PC-9 (cell line): ENCODE measurements around the gene DNAJC30. TPM values are rescaled to one million over a fixed set of nuclear protein-coding genes. Genes with fewer than 3 reads are reported as not detected.

Experiments
- BruUV-seq: library from RNA; stranded (reverse); fragments of 400-500 nt; replicated peaks from 2 replicates; lab custom pipeline; 2021; lab: Mats Ljungman, UMichigan
- CTCF ChIA-PET: fragments of 300-600 bp; sonication (Branson Sonifier 250); formaldehyde crosslinking; loops from one replicate; lab custom pipeline; 2022; ENCODE audit warnings: antibody characterized with exemption; lab: Charles Lee
- POLR2A ChIA-PET: fragments of 300-600 bp; sonication (Branson Sonifier 250); formaldehyde crosslinking; loops from one replicate; lab custom pipeline; 2022; ENCODE audit warnings: antibody characterized with exemption; ENCODE audit not compliant: unreplicated experiment; lab: Charles Lee
- DNase-seq, 2 experiments: peaks; one replicate each; pipeline versions ENCODE4 v3.0.0 to v3.0.0-alpha.2; 2015 to 2022; ENCODE audit warnings: mixed read lengths in 1 of 2
- H2AFZ ChIP-seq: fragments of 200-600 bp; sonication (generic); 2 replicates; pipeline ENCODE4 v1.8.1; 2017; ENCODE audit warnings: antibody characterized with exemption
- H3F3A ChIP-seq: fragments of 200-600 bp; sonication (generic); 2 replicates; pipeline ENCODE4 v1.8.1; 2017; ENCODE audit warnings: antibody characterized with exemption, mild to moderate bottlenecking, low read depth; ENCODE audit not compliant: insufficient read depth
- H3K27ac ChIP-seq: fragments of 200-600 bp; sonication (generic); 2 replicates; pipeline ENCODE4 v1.6.1; 2016; ENCODE audit warnings: mixed run types
- H3K27me3 ChIP-seq: fragments of 200-600 bp; sonication (generic); 2 replicates; pipeline ENCODE4 v1.6.1; 2016; ENCODE audit warnings: low read depth, mixed run types; ENCODE audit not compliant: insufficient read depth
- H3K36me3 ChIP-seq: fragments of 200-600 bp; sonication (generic); 2 replicates; pipeline ENCODE4 v1.6.1; 2016; ENCODE audit warnings: low read depth, mixed run types
- H3K4me1 ChIP-seq: fragments of 200-600 bp; sonication (generic); replicated peaks from 2 replicates; pipeline ENCODE4 v1.6.1; 2016; ENCODE audit warnings: mixed run types; ENCODE audit not compliant: insufficient read depth
- H3K4me2 ChIP-seq: fragments of 200-600 bp; sonication (generic); 2 replicates; pipeline ENCODE4 v1.6.1; 2017; ENCODE audit warnings: mixed run types
- H3K4me3 ChIP-seq: fragments of 200-600 bp; sonication (generic); 2 replicates; pipeline ENCODE4 v1.6.1; 2016; ENCODE audit warnings: mixed run types
- H3K79me2 ChIP-seq: fragments of 200-600 bp; sonication (generic); 2 replicates; pipeline ENCODE4 v1.6.1; 2017; ENCODE audit warnings: low read depth, mixed run types
- H3K9me2 ChIP-seq: fragments of 200-600 bp; sonication (generic); 2 replicates; pipeline ENCODE4 v1.8.1; 2017; ENCODE audit warnings: mild to moderate bottlenecking; ENCODE audit not compliant: insufficient read depth
- H3K9me3 ChIP-seq: fragments of 200-600 bp; sonication (generic); 2 replicates; pipeline ENCODE4 v1.8.1; 2016; ENCODE audit warnings: low read depth; ENCODE audit not compliant: insufficient read depth
- H4K20me1 ChIP-seq: fragments of 200-600 bp; sonication (generic); 2 replicates; pipeline ENCODE4 v1.8.1; 2017; ENCODE audit not compliant: insufficient read depth
- EZH2 ChIP-seq: fragments of 200-600 bp; sonication (generic); IDR thresholded peaks from 2 replicates; pipeline ENCODE4 v1.8.0; 2017; ENCODE audit warnings: antibody characterized with exemption, low read depth
- intact Hi-C: fragments of 100-400 bp; cut with micrococcal nuclease; formaldehyde crosslinking; loops from one replicate; pipeline ENCODE4 v1.10.0; 2022; ENCODE audit not compliant: unreplicated experiment
- total RNA-seq: library from RNA; stranded (reverse); gene quantifications from 2 replicates; pipeline ENCODE4 v1.2.3, GENCODE V29; 2021
- TF ChIP-seq, protein P1 (sequence below): fragments of 200-600 bp; sonication (generic); conservative IDR thresholded peaks from 2 replicates; pipeline ENCODE4 v1.6.1; 2017; ENCODE audit warnings: mixed run types, antibody characterized with exemption, mild to moderate bottlenecking, moderate library complexity

Gene DNAJC30
- total RNA-seq, 1 experiment from 2014 or later: 9.5 TPM

GRCh38 chr7:73681031-73681430 is 2.2 kb downstream of the DNAJC30 start:
- H3K4me3 ChIP-seq: peak overlapping the region; percentile 13; the same call in 1 of the 2 replicates
- TF ChIP-seq, protein P1, sequence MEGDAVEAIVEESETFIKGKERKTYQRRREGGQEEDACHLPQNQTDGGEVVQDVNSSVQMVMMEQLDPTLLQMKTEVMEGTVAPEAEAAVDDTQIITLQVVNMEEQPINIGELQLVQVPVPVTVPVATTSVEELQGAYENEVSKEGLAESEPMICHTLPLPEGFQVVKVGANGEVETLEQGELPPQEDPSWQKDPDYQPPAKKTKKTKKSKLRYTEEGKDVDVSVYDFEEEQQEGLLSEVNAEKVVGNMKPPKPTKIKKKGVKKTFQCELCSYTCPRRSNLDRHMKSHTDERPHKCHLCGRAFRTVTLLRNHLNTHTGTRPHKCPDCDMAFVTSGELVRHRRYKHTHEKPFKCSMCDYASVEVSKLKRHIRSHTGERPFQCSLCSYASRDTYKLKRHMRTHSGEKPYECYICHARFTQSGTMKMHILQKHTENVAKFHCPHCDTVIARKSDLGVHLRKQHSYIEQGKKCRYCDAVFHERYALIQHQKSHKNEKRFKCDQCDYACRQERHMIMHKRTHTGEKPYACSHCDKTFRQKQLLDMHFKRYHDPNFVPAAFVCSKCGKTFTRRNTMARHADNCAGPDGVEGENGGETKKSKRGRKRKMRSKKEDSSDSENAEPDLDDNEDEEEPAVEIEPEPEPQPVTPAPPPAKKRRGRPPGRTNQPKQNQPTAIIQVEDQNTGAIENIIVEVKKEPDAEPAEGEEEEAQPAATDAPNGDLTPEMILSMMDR: no peak
- TF ChIP-seq EZH2: no peak
- H3K4me1 ChIP-seq: peaks cover 17% of the 10 kb centered on the region
- no TSS peak for BruUV-seq
- no peak overlapping the region for H3K27ac ChIP-seq
- H3F3A ChIP-seq: peaks cover 9% of the 10 kb centered on the region; the same call in 1 of the 2 replicates
- H3K79me2 ChIP-seq: peaks cover 61% of the 10 kb centered on the region
- ChIA-PET CTCF (interaction anchor here (0.7 kb wide), 1 partner anchor 72 kb away, joined by 3 read pairs; no protein-coding TSS in a partner anchor), POLR2A (no interaction called here)
- H3K27me3 ChIP-seq: no peaks in the 10 kb centered on the region
- DNase-seq: no peak
- H3K9me2 ChIP-seq: no peaks in the 10 kb centered on the region
- no peaks in the 10 kb centered on the region for H3K9me3 ChIP-seq
- H3K36me3 ChIP-seq: no peaks in the 10 kb centered on the region
- intact Hi-C loops: no loop called here
- H3K4me2 ChIP-seq: peak overlapping the region; percentile 99
- peaks cover 4% of the 10 kb centered on the region; the same call in 1 of the 2 replicates for H4K20me1 ChIP-seq
- H2AFZ ChIP-seq: no peak overlapping the region

- intact Hi-C loops: no loop called here
- Histone ChIP-seq H3K79me2 (peaks cover 56% of the 10 kb centered on the region), H3K4me3 (no peak overlapping the region), H3K9me3 (no peaks in the 10 kb centered on the region), H3K27me3 (no peaks in the 10 kb centered on the region), H3K4me2 (no peak overlapping the region), H3K36me3 (no peaks in the 10 kb centered on the region), H3K27ac (no peak overlapping the region), H3K9me2 (no peaks in the 10 kb centered on the region), H3F3A (peaks cover 14% of the 10 kb centered on the region; the same call in 1 of the 2 replicates), H4K20me1 (peaks cover 4% of the 10 kb centered on the region; the same call in 1 of the 2 replicates), H3K4me1 (peaks cover 17% of the 10 kb centered on the region), H2AFZ (no peak overlapping the region)
- ChIA-PET POLR2A (no interaction called here), CTCF (interaction anchor here (0.7 kb wide), 1 partner anchor 71 kb away, joined by 3 read pairs; no protein-coding TSS in a partner anchor)
- no peak for DNase-seq
- TF ChIP-seq, protein P1: no peak
- TF ChIP-seq EZH2: no peak
- no TSS peak for BruUV-seq
These were observed 2.8 kb downstream of the DNAJC30 start for GRCh38 chr7:73680501-73680900.

- TF ChIP-seq, protein P1: no peak
- no peak for TF ChIP-seq EZH2
- H3K36me3 ChIP-seq: no peaks in the 10 kb centered on the region
- H3K4me2 ChIP-seq: 0 out of 2 replicates have a peak overlapping the region, but pooled peaks have one; percentile 8
- no peak overlapping the region for H3K27ac ChIP-seq
- H3F3A ChIP-seq: peaks cover 22% of the 10 kb centered on the region; the same call in 1 of the 2 replicates
- H4K20me1 ChIP-seq: peaks cover 4% of the 10 kb centered on the region; the same call in 1 of the 2 replicates
- CTCF ChIA-PET: no interaction called here
- POLR2A ChIA-PET: no interaction called here
- H3K9me3 ChIP-seq: no peaks in the 10 kb centered on the region
- H3K27me3 ChIP-seq: no peaks in the 10 kb centered on the region
- H3K79me2 ChIP-seq: peaks cover 48% of the 10 kb centered on the region
- H3K9me2 ChIP-seq: no peaks in the 10 kb centered on the region
- H3K4me3 ChIP-seq: no peak overlapping the region
- DNase-seq: no peak
- H2AFZ ChIP-seq: no peak overlapping the region
- H3K4me1 ChIP-seq: peaks cover 12% of the 10 kb centered on the region
- intact Hi-C loops: no loop called here
- no TSS peak for BruUV-seq
These were observed 3.5 kb downstream of the DNAJC30 start for GRCh38 chr7:73679709-73680108.
